EH (cell line): ENCODE data around the gene SAMD14.
A peak's percentile ranks its signal among the peaks of the same experiment; 100 is the strongest.

ENCODE experiments used
- DNase-seq: peaks from one replicate; pipeline ENCODE4 v3.0.0-alpha.2; 2015; ENCODE audit warnings: low read depth

Gene SAMD14

GRCh38 chr17:50096092-50096491, 33.9 kb downstream of the SAMD14 start:
- DNase-seq = no peak

- DNase-seq = no peak
Observed at GRCh38 chr17:50095626-50096037, 34.3 kb downstream of the SAMD14 start.

- peak; percentile 96 for DNase-seq
Observed at GRCh38 chr17:50094753-50095619, 35.0 kb downstream of the SAMD14 start, which contains the start of gene PDK2. TSS of gene PDK2 (plus strand) at chr17:50095351. CDS start at chr17:50095436, 85 bp downstream.

- DNase-seq = peak; percentile 85
Observed at GRCh38 chr17:50094243-50094752, 35.7 kb downstream of the SAMD14 start.

- no peak for DNase-seq
Observed at GRCh38 chr17:50093807-50094206, 36.2 kb downstream of the SAMD14 start.

- DNase-seq = no peak
Observed at GRCh38 chr17:50093246-50093645, 36.7 kb downstream of the SAMD14 start.

- DNase-seq = no peak
Observed at GRCh38 chr17:50091918-50092285, 38.1 kb downstream of the SAMD14 start.

GRCh38 chr17:50090971-50091917, 38.7 kb downstream of the SAMD14 start:
- no peak for DNase-seq

GRCh38 chr17:50090071-50090470, 39.9 kb downstream of the SAMD14 start:
- DNase-seq = no peak

- DNase-seq = no peak
Observed at GRCh38 chr17:50088952-50089825, 40.8 kb downstream of the SAMD14 start.

- no peak for DNase-seq
Observed at GRCh38 chr17:50087912-50088405, 42.0 kb downstream of the SAMD14 start.

GRCh38 chr17:50087246-50087911, 42.6 kb downstream of the SAMD14 start:
- peak; percentile 77 for DNase-seq

- no peak for DNase-seq
Observed at GRCh38 chr17:50081757-50082156, 48.2 kb downstream of the SAMD14 start.

GRCh38 chr17:50080827-50081226, 49.1 kb downstream of the SAMD14 start:
- no peak for DNase-seq

- DNase-seq = no peak
Observed at GRCh38 chr17:50080096-50080480, 49.9 kb downstream of the SAMD14 start.

- DNase-seq = peak; percentile 50
Observed at GRCh38 chr17:50079334-50080095, 50.4 kb downstream of the SAMD14 start.

- DNase-seq = no peak
Observed at GRCh38 chr17:50078430-50078829, 51.5 kb downstream of the SAMD14 start.

GRCh38 chr17:50076591-50077235, 53.2 kb downstream of the SAMD14 start:
- no peak for DNase-seq

GRCh38 chr17:50076221-50076590, 53.8 kb downstream of the SAMD14 start:
- no peak for DNase-seq
